D341Med (cell line): ENCODE data around the gene WDR82.
"Not testable (repeated sequence)": the region's sequence is repeated elsewhere in the genome, so short reads cannot be mapped to it uniquely, and the experiment has no call there.

Source experiments
- DNase-seq: peaks from one replicate; pipeline ENCODE4 v3.0.0; 2012; ENCODE audit warnings: low spot score

Gene WDR82

GRCh38 chr3:52289338-52289746 is 10.9 kb upstream of the WDR82 start:
- no peak for DNase-seq

DNA sequence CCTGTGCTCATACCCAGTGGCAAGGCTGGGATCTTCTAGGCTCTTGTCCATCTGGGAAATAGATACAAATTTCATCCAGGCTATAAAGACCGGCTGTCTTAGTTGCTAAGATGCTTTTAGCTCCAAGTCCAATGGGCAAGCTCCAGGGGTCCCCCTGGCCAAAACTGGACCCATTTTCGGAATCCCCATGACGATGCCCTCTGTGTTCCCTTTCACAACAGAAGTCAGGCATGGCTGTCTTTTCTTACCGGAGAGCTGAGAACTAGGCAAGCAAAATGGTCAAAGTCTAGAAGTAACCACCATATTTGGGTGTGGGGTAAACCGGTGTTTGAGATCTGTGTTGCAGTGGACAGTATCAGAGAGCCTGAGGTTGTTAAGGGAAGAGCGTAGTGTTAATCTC is 10.2 kb upstream of the WDR82 start:
- no peak for DNase-seq

GRCh38 chr3:52286777-52287110 is 8.3 kb upstream of the WDR82 start:
- peak; percentile 24 for DNase-seq

- DNase-seq, result not testable (repeated sequence)
Measured at GRCh38 chr3:52284051-52284450, 5.6 kb upstream of the WDR82 start.

- no peak for DNase-seq
Measured at GRCh38 chr3:52283306-52283705, 4.9 kb upstream of the WDR82 start.

- DNase-seq, result no peak
Measured at GRCh38 chr3:52281981-52282801, 3.7 kb upstream of the WDR82 start.

DNA sequence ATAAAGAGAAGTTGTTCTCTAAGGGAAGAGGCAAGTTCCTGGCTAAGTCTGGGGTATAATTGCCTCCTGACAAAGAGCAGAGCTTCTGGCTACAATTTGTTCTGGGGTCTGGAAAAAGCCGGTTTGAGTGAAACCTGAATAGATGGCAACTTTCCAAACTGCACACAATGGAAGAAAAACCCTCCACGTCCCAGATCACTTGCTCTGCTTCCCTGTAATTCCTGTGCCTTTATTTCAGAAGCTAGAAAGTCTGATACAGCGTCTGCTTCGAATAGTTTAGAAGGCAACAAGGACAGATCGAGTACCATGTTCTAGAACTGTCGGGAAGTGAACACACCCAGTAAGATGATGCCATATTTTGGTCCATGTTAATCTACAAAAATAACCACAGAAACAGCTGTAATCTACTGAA is 1.6 kb upstream of the WDR82 start:
- DNase-seq, result no peak

DNA sequence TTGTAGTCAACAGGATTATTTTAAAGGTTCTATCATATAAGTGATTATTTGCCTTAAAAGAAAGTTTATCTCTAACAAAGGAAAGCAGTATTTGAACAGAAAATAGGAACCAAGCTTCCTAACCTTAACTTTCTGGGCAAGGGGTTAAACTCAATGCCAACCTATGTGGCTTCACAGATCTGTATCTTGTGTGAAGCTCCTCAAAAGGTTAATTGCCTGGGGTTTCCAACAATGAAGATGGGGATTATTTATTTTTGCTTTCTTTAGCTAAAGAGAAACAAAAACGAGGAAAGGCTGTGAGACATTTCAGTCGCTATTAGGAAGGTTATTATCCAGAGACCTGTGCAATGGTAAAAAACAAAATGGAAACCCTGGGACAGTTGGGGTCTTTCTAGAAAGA is 1.1 kb upstream of the WDR82 start:
- DNase-seq, result no peak

- DNase-seq, result peak; percentile 84
Measured at GRCh38 chr3:52277972-52278509, 408 bp downstream of the WDR82 start.

DNA sequence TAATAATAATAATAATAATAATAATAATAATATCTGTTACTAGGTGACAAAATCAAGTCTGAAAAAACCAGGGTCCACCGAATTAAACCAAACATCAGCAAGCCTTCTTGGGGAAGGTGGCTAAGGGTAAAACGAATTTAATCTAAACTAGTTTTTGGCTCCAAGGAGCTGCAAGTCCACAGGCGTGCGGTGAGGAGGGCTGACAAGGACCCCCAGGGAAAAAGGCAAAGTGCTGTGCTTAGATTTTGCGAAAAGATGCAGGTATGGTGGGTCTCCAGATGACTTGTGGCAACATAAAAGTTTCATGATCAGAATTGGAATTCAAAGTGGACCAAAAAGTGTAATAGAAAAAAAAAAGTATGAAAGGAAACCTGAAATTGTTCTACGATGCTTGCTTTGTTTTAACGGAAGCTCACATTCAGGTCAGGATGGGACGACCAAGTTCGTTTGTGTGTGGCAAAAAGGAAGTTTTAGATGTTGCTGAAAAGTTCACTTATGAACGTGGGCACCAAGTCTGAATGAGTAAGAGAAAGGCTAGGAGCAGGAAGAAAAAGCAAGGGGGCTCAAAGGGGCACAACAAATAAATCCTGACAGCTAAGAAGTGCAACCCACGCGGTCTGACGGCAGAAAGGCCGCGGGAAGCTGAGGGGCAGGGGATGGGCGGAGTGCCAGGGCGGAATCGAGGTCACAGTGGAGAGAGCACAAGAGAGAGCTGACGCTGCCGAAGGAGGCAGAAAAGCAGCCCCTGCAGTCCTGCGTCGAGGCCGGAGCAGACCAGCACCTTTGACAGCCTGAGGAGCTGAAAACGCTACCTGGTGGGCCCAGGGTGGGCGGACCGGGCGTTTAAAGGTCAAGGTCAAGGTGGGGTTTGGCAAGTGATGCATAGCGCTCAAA is 1.1 kb downstream of the WDR82 start:
- DNase-seq, result peak; percentile 64

DNA sequence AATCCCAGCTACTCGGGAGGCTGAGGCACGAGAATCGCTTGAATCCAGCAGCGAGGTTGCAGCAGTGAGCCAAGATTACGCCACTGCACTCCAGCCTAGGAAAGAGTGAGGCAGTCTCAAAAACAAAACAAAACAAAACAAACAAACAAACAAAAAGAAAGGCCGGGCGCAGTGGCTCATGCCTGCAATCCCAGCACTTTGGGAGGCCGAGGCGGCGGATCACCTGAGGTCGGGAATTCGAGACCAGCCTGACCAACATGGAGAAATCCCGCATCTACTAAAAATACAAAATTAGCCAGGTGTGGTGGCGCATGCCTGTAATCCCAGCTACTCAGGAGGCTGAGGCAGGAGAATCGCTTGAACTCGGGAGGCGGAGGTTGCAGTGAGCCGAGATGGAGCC is 3.7 kb downstream of the WDR82 start:
- DNase-seq, result not testable (repeated sequence)

DNA sequence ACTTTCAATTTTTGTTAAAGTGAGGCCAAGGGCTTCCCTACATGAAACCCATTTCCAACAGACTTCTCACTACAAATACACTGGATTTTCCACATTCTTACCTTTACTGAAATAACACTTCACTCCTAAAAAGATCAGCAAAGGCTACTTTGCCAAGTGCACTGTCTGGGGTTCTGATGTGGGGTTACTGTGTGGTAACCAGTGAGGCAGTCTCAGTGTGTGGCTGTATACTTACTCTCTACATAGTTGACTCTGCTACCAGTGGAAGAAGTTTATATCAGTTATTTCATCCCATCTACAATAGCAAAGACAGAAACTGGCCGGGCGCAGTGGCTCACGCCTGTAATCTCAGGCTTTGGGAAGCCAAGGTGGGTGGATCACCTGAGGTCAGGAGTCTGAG is 5.6 kb downstream of the WDR82 start:
- DNase-seq, result no peak

DNA sequence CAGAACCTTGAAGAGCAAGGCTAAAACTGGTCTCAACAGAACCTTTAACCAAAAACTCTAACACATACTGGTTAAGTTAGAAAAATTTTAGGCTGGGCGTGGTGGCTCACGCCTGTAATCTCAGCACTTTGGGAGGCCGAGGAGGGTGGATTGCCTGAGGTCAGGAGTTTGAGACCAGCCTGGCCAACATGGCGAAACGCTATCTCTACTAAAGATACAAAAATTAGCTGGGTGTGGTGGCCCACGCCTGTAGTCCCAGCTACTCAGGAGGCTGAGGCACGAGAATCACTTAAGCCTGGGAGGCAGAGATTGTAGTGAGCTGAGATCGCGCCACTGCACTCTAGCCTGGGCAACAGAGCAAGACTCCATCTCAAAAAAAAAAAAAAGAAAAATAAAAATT is 6.3 kb downstream of the WDR82 start:
- DNase-seq, result not testable (repeated sequence)

GRCh38 chr3:52270252-52270754 is 8.1 kb downstream of the WDR82 start:
- no peak for DNase-seq

- DNase-seq, result no peak
Measured at GRCh38 chr3:52269776-52270175, 8.7 kb downstream of the WDR82 start.

DNA sequence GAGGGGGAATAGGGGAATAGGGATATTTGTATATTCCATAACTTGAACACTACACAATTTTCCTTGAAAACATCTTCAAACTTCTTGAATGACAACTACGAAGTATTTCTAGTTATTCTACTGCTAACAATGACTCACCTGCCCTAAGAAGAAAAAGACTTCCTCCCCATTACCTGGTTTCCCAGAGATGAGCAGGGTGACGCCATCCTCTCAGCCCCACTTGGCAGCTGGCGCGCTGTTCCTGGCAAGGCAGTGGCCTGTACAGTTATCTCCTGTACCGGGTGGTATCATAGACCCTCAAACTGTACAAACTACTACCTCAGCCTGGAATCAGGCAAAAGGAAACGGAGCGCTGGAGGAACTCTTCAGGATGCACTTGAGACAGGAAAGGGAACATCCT is 10.4 kb downstream of the WDR82 start:
- DNase-seq, result no peak

DNA sequence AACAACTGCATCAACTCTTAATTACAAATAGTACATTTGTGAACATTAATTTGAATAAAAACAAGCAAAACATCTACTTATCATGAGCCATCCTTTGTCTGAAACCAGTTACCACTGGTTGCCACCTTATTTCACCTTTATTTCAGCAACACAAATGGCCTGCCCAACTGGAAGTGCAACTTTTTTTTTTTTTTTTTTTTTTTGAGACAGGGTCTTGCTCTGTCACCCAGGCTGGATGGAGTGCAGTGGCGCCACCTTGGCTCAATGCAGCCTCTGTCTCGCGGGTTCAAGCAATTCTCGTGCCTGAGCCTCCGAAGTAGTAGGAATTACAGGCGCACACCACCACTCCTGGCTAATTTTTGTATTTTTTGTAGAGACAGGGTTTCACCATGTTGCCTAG is 13.1 kb downstream of the WDR82 start:
- no peak for DNase-seq

DNA sequence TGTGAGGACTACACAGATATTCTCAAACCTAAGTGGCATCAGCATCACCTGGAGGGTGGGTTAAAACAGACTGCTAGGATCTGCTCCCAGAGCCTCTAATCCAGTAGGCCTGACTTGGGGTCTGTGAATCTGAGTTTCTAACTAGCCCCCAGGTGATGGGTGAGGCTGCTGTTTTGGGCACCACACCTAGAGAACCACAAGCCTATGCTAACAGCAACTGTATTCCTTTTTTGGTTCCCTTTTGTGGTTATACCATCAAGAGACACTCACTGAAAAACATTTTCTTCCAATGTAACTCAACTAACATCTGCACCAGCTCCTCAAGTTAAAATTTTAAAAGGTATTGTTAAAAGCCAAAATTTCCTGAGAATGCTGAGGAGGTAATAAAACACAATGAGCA is 16.0 kb downstream of the WDR82 start:
- no peak for DNase-seq

- DNase-seq, result no peak
Measured at GRCh38 chr3:52259448-52259847, 19.0 kb downstream of the WDR82 start.

GRCh38 chr3:52259035-52259434 is 19.4 kb downstream of the WDR82 start:
- no peak for DNase-seq

GRCh38 chr3:52257911-52258310 is 20.5 kb downstream of the WDR82 start:
- DNase-seq, result no peak

DNA sequence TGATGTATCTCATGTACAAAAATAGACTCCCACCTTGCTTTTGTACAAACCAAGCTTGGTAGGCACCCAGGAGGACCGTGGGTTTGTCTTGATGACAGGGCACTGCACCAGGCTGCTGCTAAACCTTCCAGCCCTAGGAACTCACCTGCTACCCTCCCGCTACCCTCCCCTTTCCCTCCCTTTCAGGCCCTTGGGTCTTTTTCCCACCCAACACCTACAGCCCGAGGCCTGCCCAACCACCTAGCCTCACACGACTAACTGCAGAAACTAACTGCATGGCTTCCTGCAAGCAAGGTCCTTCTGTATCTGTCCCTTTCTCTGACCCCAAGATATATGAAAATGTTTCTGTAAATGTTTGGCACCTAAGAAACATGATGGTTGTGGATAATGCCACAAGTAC is 21.8 kb downstream of the WDR82 start:
- no peak for DNase-seq

GRCh38 chr3:52256159-52256558 is 22.3 kb downstream of the WDR82 start:
- no peak for DNase-seq
